Activated CD4-positive, CD25-positive, alpha-beta regulatory T cell treated with anti-CD3 and anti-CD28 coated beads, Interleukin-2, amount 50 U/mL, for 16 hours (primary cell): Measurements from ENCODE around the gene CUL5.
"Not testable (repeated sequence)": the region's sequence is repeated elsewhere in the genome, so short reads cannot be mapped to it uniquely, and the experiment has no call there.

Source experiments
- DNase-seq: peaks from one replicate; pipeline ENCODE4 v3.0.0-alpha.2; 2020; ENCODE audit warnings: low read depth, low spot score

The CUL5 gene

GRCh38 chr11:108112057-108112456 lies 103.4 kb downstream of the CUL5 start:
- no peak for DNase-seq

- DNase-seq, result no peak
Measured at GRCh38 chr11:108115500-108116140, 106.9 kb downstream of the CUL5 start.

GRCh38 chr11:108117746-108118371 lies 109.2 kb downstream of the CUL5 start:
- no peak for DNase-seq

GRCh38 chr11:108120936-108121273 lies 112.2 kb downstream of the CUL5 start:
- DNase-seq, result not testable (repeated sequence)

- DNase-seq, result peak; percentile 91
Measured at GRCh38 chr11:108121274-108122155, 112.8 kb downstream of the CUL5 start, which contains the start of gene ACAT1. Gene ACAT1, plus strand, starts transcription at chr11:108121567. Its CDS starts 40 bp downstream, at chr11:108121607.

GRCh38 chr11:108122166-108122628 lies 113.5 kb downstream of the CUL5 start:
- DNase-seq, result no peak

GRCh38 chr11:108125096-108125495 lies 116.4 kb downstream of the CUL5 start:
- no peak for DNase-seq

GRCh38 chr11:108128772-108129171 lies 120.1 kb downstream of the CUL5 start:
- DNase-seq, result no peak

GRCh38 chr11:108131993-108132392 lies 123.3 kb downstream of the CUL5 start:
- no peak for DNase-seq

GRCh38 chr11:108132993-108133538 lies 124.4 kb downstream of the CUL5 start:
- not testable (repeated sequence) for DNase-seq

GRCh38 chr11:108135845-108136544 lies 127.3 kb downstream of the CUL5 start:
- no peak for DNase-seq

GRCh38 chr11:108137212-108137611 lies 128.5 kb downstream of the CUL5 start:
- no peak for DNase-seq

GRCh38 chr11:108142304-108142703 lies 133.6 kb downstream of the CUL5 start:
- no peak for DNase-seq

- DNase-seq, result no peak
Measured at GRCh38 chr11:108144615-108145014, 135.9 kb downstream of the CUL5 start.

- DNase-seq, result no peak
Measured at GRCh38 chr11:108147150-108147549, 138.5 kb downstream of the CUL5 start.

- no peak for DNase-seq
Measured at GRCh38 chr11:108148556-108148955, 139.9 kb downstream of the CUL5 start.

- DNase-seq, result no peak
Measured at GRCh38 chr11:108154591-108154990, 145.9 kb downstream of the CUL5 start.
